Testis (tissue), 3 donors: ENCODE measurements around the gene MYLK4. TPM values are rescaled to one million over a fixed set of nuclear protein-coding genes. Genes with fewer than 3 reads are reported as not detected.

Experiments
- DNase-seq: peaks from one replicate; pipeline ENCODE4 v3.0.0-alpha.2; 2019
- H3K27ac ChIP-seq, 2 donors: fragments of 200-600 bp; sonication (generic); one replicate each; pipeline ENCODE4 v1.5.1; 2019
- H3K27me3 ChIP-seq: fragments of 200-600 bp; sonication (generic); one replicate; pipeline ENCODE4 v1.5.1; 2019
- H3K36me3 ChIP-seq: fragments of 200-600 bp; sonication (generic); one replicate; pipeline ENCODE4 v1.5.1; 2017; ENCODE audit warnings: low read depth; ENCODE audit errors: missing control alignments
- H3K4me1 ChIP-seq: fragments of 200-600 bp; sonication (generic); one replicate; pipeline ENCODE4 v1.5.1; 2019
- H3K4me3 ChIP-seq, 2 donors: fragments of 200-600 bp; sonication (generic); one replicate each; pipeline ENCODE4 v1.5.1; 2017 to 2019
- H3K9me3 ChIP-seq: fragments of 200-600 bp; sonication (generic); one replicate; pipeline ENCODE4 v1.5.1; 2017
- CTCF ChIP-seq, 3 experiments: fragments of 450-650 bp in 2 of 3; fragments of 200-600 bp in 1 of 3; sonication (generic) in 1 of 3; IDR thresholded peaks; one replicate each; pipeline ENCODE4 v1.5.1; 2016 to 2019; ENCODE audit warnings: antibody characterized with exemption in 3 of 3, mild to moderate bottlenecking in 2 of 3, moderate library complexity in 1 of 3
- POLR2A ChIP-seq: fragments of 450-650 bp; IDR thresholded peaks from one replicate; pipeline ENCODE4 v1.6.1; 2017; ENCODE audit warnings: antibody characterized with exemption, mild to moderate bottlenecking, moderate library complexity
- WGBS, 2 donors: methylation state at CpG; one replicate each; pipeline ENCODE4 v1.1.5; 2018; 5-methylcytosine and 5-hydroxymethylcytosine counted together
- intact Hi-C: fragments of 100-400 bp; cut with DNase I; formaldehyde crosslinking; loops from one replicate; pipeline ENCODE4 v1.15.1; 2023; ENCODE audit warnings: low total_unique reads
- polyA plus RNA-seq: library from polyadenylated mRNA; stranded (reverse); fragments of 350-450 nt; fragmentation: Illumina TruSeq; extraction: RNeasy Lipid Tissue Mini Kit (QIAGEN cat#74804); gene quantifications from one replicate; pipeline ENCODE4 v1.2.3, GENCODE V29; 2014; ENCODE audit warnings: low read depth, low replicate concordance; ENCODE audit not compliant: insufficient read depth
- total RNA-seq, 2 donors: library from RNA; depleted of rRNA; stranded (reverse); fragments of >200 nt; gene quantifications; one replicate each; pipeline ENCODE4 v1.2.3, GENCODE V29; 2016

The MYLK4 gene
- total and polyA plus RNA-seq, 3 donors from 2014 or later = 0.62 to 1.5 (median 0.71) TPM

GRCh38 chr6:2796861-2797260, 46.1 kb upstream of the MYLK4 start:
- WGBS, 2 donors = 74 to 98% methylated on average over 5 to 6 of the region's 6 CpGs
- Histone ChIP-seq H3K27ac (no peak overlapping the region), H3K36me3 (no peaks in the 10 kb centered on the region), H3K4me3 (no peak overlapping the region), H3K9me3 (no peaks in the 10 kb centered on the region), H3K4me1 (no peaks in the 10 kb centered on the region), H3K27me3 (no peaks in the 10 kb centered on the region)
- DNase-seq = no peak
- intact Hi-C loops = no loop called here
- TF ChIP-seq POLR2A = no peak
- no peak for TF ChIP-seq CTCF (IDR thresholded peaks at IDR 0.05)

- intact Hi-C loops = no loop called here
- DNase-seq = no peak
- WGBS, 2 donors = 83 to 94% methylated on average over 9 to 16 of the region's 16 CpGs
- Histone ChIP-seq H3K27ac (no peak overlapping the region), H3K36me3 (no peaks in the 10 kb centered on the region), H3K9me3 (no peaks in the 10 kb centered on the region), H3K27me3 (no peaks in the 10 kb centered on the region), H3K4me3 (no peak overlapping the region), H3K4me1 (no peaks in the 10 kb centered on the region)
- no peak for TF ChIP-seq POLR2A
- TF ChIP-seq CTCF (IDR thresholded peaks at IDR 0.05) = no peak
Measured at GRCh38 chr6:2795956-2796355, 45.2 kb upstream of the MYLK4 start.

- Histone ChIP-seq H3K9me3 (no peaks in the 10 kb centered on the region), H3K27ac (no peak overlapping the region), H3K27me3 (no peaks in the 10 kb centered on the region), H3K36me3 (no peaks in the 10 kb centered on the region), H3K4me1 (no peaks in the 10 kb centered on the region), H3K4me3 (no peak overlapping the region)
- TF ChIP-seq CTCF (IDR thresholded peaks at IDR 0.05) (no peak), POLR2A (no peak)
- DNase-seq = no peak
- intact Hi-C loops = no loop called here
- WGBS, 2 donors = 91% methylated on average over 2 of the region's 2 CpGs
Measured at GRCh38 chr6:2795162-2795561, 44.4 kb upstream of the MYLK4 start.

- no peak overlapping the region for H3K27ac ChIP-seq
- H3K4me3 ChIP-seq = no peak overlapping the region
- no peaks in the 10 kb centered on the region for H3K36me3 ChIP-seq
- H3K9me3 ChIP-seq = no peaks in the 10 kb centered on the region
- TF ChIP-seq POLR2A (no peak), CTCF (IDR thresholded peaks at IDR 0.05) (no peak)
- intact Hi-C loops = no loop called here
- 87 to 88% methylated on average over 5 of the region's 5 CpGs for WGBS, 2 donors
- H3K27me3 ChIP-seq = no peaks in the 10 kb centered on the region
- no peaks in the 10 kb centered on the region for H3K4me1 ChIP-seq
- no peak for DNase-seq
Measured at GRCh38 chr6:2794171-2794730, 43.5 kb upstream of the MYLK4 start.

GRCh38 chr6:2793534-2794151, 42.9 kb upstream of the MYLK4 start:
- WGBS, 2 donors = 69 to 77% methylated on average over 9 of the region's 9 CpGs
- no peaks in the 10 kb centered on the region for H3K36me3 ChIP-seq
- intact Hi-C loops = no loop called here
- H3K4me3 ChIP-seq = no peak overlapping the region
- no peaks in the 10 kb centered on the region for H3K4me1 ChIP-seq
- no peaks in the 10 kb centered on the region for H3K9me3 ChIP-seq
- no peaks in the 10 kb centered on the region for H3K27me3 ChIP-seq
- DNase-seq = no peak
- TF ChIP-seq CTCF (IDR thresholded peaks at IDR 0.05) (no peak), POLR2A (no peak)
- no peak overlapping the region for H3K27ac ChIP-seq
